ENCODE results near the gene RNF19B.

The RNF19B gene

GRCh38 chr1:32934535-32934934, 30.1 kb downstream of the RNF19B start:
- TF ChIP-seq CTCF (conservative IDR thresholded peaks at IDR 0.05) = no peak
- no peak for TF ChIP-seq ZFX (IDR thresholded peaks at IDR 0.05)
- no peak overlapping the region for H3K27ac ChIP-seq

GRCh38 chr1:32933742-32934322, 30.8 kb downstream of the RNF19B start:
- TF ChIP-seq CTCF (conservative IDR thresholded peaks at IDR 0.05) (peak; percentile 69), ZFX (IDR thresholded peaks at IDR 0.05) (no peak)
- H3K27ac ChIP-seq = no peak overlapping the region

GRCh38 chr1:32931760-32932159, 32.8 kb downstream of the RNF19B start:
- no peak overlapping the region for H3K27ac ChIP-seq
- no peak for TF ChIP-seq ZFX (IDR thresholded peaks at IDR 0.05)
- TF ChIP-seq CTCF (conservative IDR thresholded peaks at IDR 0.05) = no peak

- no peak for TF ChIP-seq CTCF (conservative IDR thresholded peaks at IDR 0.05)
- no peak for TF ChIP-seq ZFX (IDR thresholded peaks at IDR 0.05)
- no peak overlapping the region for H3K27ac ChIP-seq
Measured at GRCh38 chr1:32929366-32929765, 35.2 kb downstream of the RNF19B start.

GRCh38 chr1:32928715-32929114, 35.9 kb downstream of the RNF19B start:
- no peak overlapping the region for H3K27ac ChIP-seq
- no peak for TF ChIP-seq ZFX (IDR thresholded peaks at IDR 0.05)
- no peak for TF ChIP-seq CTCF (conservative IDR thresholded peaks at IDR 0.05)

- no peak for TF ChIP-seq ZFX (IDR thresholded peaks at IDR 0.05)
- no peak for TF ChIP-seq CTCF (conservative IDR thresholded peaks at IDR 0.05)
Measured at GRCh38 chr1:32928285-32928684, 36.3 kb downstream of the RNF19B start.

GRCh38 chr1:32927441-32927840, 37.2 kb downstream of the RNF19B start:
- no peak overlapping the region for H3K27ac ChIP-seq
- TF ChIP-seq ZFX (IDR thresholded peaks at IDR 0.05) (no peak), CTCF (conservative IDR thresholded peaks at IDR 0.05) (no peak)

More at GRCh38 chr1:32928285-32928684, 36.3 kb downstream of the RNF19B start:
- H3K27ac ChIP-seq = no peak overlapping the region

All from C4-2B (cell line).